Common myeloid progenitor, CD34-positive (primary cell): Measurements from ENCODE around the gene TMEM69.
A peak's percentile ranks its signal among the peaks of the same experiment; 100 is the strongest.
"Not testable (repeated sequence)": the region's sequence is repeated elsewhere in the genome, so short reads cannot be mapped to it uniquely, and the experiment has no call there.

Experiments
- CTCF ChIA-PET: fragments of 350-600 bp; sonication (Branson Sonifier 250); formaldehyde crosslinking; loops from one replicate; lab custom pipeline; 2021; ENCODE audit warnings: antibody characterized with exemption; lab: Charles Lee
- POLR2A ChIA-PET: fragments of 350-600 bp; sonication (Branson Sonifier 250); formaldehyde crosslinking; loops from one replicate; lab custom pipeline; 2021; ENCODE audit warnings: antibody characterized with exemption; lab: Charles Lee
- DNase-seq, 3 donors: peaks; one replicate each; pipeline versions ENCODE4 v3.0.0 to v3.0.0-alpha.2; 2013
- H3K27ac ChIP-seq, 2 experiments: 1 replicate in 1 of 2; 2 replicates in 1 of 2; pipeline ENCODE4 v1.7.0; 2013; ENCODE audit warnings: inconsistent platforms in 2 of 2, low read length in 2 of 2, mild to moderate bottlenecking in 2 of 2, low read depth in 1 of 2, moderate library complexity in 1 of 2; ENCODE audit not compliant: severe bottlenecking in 2 of 2, insufficient read depth in 1 of 2, poor library complexity in 1 of 2
- H3K27me3 ChIP-seq, 5 experiments: replicated peaks in 2 of 5; 1 replicate in 3 of 5; 2 replicates in 2 of 5; pipeline versions ENCODE4 v1.6.1 to v1.7.0; 2013; ENCODE audit warnings: low read length in 4 of 5, mild to moderate bottlenecking in 2 of 5, moderate library complexity in 2 of 5, inconsistent platforms in 1 of 5; ENCODE audit not compliant: insufficient read depth in 5 of 5, control insufficient read depth in 4 of 5
- H3K36me3 ChIP-seq, 4 experiments: 1 replicate in 2 of 4; 2 replicates in 2 of 4; pipeline versions ENCODE4 v1.6.1 to v1.7.0; 2013; ENCODE audit warnings: low read length in 3 of 4, control low read depth in 1 of 4, mild to moderate bottlenecking in 1 of 4; ENCODE audit not compliant: control insufficient read depth in 4 of 4, insufficient read depth in 4 of 4
- H3K4me1 ChIP-seq, 4 experiments: 1 replicate in 3 of 4; 2 replicates in 1 of 4; pipeline versions ENCODE4 v1.6.1 to v1.7.1; 2013; ENCODE audit warnings: low read length in 3 of 4, mild to moderate bottlenecking in 3 of 4, control low read depth in 1 of 4, inconsistent platforms in 1 of 4, moderate library complexity in 1 of 4; ENCODE audit not compliant: control insufficient read depth in 4 of 4, insufficient read depth in 4 of 4; ENCODE audit errors: control extremely low read depth in 1 of 4
- H3K4me3 ChIP-seq, 7 experiments: 1 replicate in 4 of 7; 2 replicates in 3 of 7; pipeline versions ENCODE4 v1.5.1 to v1.7.0; 2013; ENCODE audit warnings: mild to moderate bottlenecking in 7 of 7, low read length in 6 of 7, moderate library complexity in 6 of 7, inconsistent platforms in 2 of 7, low read depth in 2 of 7, control low read depth in 1 of 7; ENCODE audit not compliant: insufficient read depth in 4 of 7, control insufficient read depth in 1 of 7; ENCODE audit errors: extremely low read depth in 1 of 7
- H3K9me3 ChIP-seq, 5 experiments: 1 replicate in 4 of 5; 2 replicates in 1 of 5; pipeline versions ENCODE4 v1.6.1 to v1.7.1; 2013; ENCODE audit warnings: low read length in 4 of 5, mild to moderate bottlenecking in 2 of 5, inconsistent platforms in 1 of 5, low read depth in 1 of 5, moderate library complexity in 1 of 5; ENCODE audit not compliant: control insufficient read depth in 4 of 5, insufficient read depth in 2 of 5; ENCODE audit errors: control extremely low read depth in 1 of 5
- WGBS: methylation state at CpG from one replicate; pipeline ENCODE4 v1.1.5; 2013; ENCODE audit not compliant: insufficient coverage; 5-methylcytosine and 5-hydroxymethylcytosine counted together

The TMEM69 gene

GRCh38 chr1:45685308-45686014 is 2.5 kb upstream of the TMEM69 start:
- peak; percentile 14 to 34 (median 27) for DNase-seq
- H3K36me3 ChIP-seq = no peaks in the 10 kb centered on the region
- H3K9me3 ChIP-seq = no peaks in the 10 kb centered on the region
- 0% methylated on average over 4 of the region's 13 CpGs for WGBS
- H3K27ac ChIP-seq = peak overlapping the region; percentile 97 to 99
- POLR2A ChIA-PET = interaction anchor here (0.6 to 1.1 kb wide), 2 partner anchors 8 to 64 kb away, joined by 3 read pairs; no protein-coding TSS in a partner anchor
- peak overlapping the region; percentile 94 to 100 (median 100) for H3K4me3 ChIP-seq
- no peaks in the 10 kb centered on the region for H3K27me3 ChIP-seq
- H3K4me1 ChIP-seq = peaks cover 10 to 61% (median 37%) of the 10 kb centered on the region in 4 experiments
- CTCF ChIA-PET = interaction anchor here (1.2 to 1.4 kb wide), 3 partner anchors 11 to 57 kb away, joined by 3 to 7 read pairs (median 6); no protein-coding TSS in a partner anchor

- Histone ChIP-seq H3K27ac (peak overlapping the region; percentile 97 to 99), H3K9me3 (no peaks in the 10 kb centered on the region), H3K4me3 (peak overlapping the region; percentile 94 to 100 (median 100)), H3K4me1 (peaks cover 10 to 58% (median 35%) of the 10 kb centered on the region in 4 experiments), H3K27me3 (no peaks in the 10 kb centered on the region), H3K36me3 (peaks cover 0 to 2% (median under 1%) of the 10 kb centered on the region in 4 experiments)
- peak; percentile 45 to 62 (median 54) for DNase-seq
- POLR2A ChIA-PET = interaction anchor here (0.6 to 1.3 kb wide), 6 partner anchors 8 to 965 kb away, joined by 3 to 6 read pairs (median 4); partner anchors contain the start of gene IPP
- WGBS = 0% methylated on average over 26 of the region's 27 CpGs
- CTCF ChIA-PET = interaction anchor here (1.2 to 1.4 kb wide), 3 partner anchors 11 to 57 kb away, joined by 3 to 7 read pairs (median 6); no protein-coding TSS in a partner anchor
Observed at GRCh38 chr1:45686015-45686287, 2.0 kb upstream of the TMEM69 start.

- H3K27ac ChIP-seq = peak within 1 kb of the TSS; percentile 97 to 99
- peak; percentile 97 to 98 (median 97) for DNase-seq
- H3K4me1 ChIP-seq = peaks cover 10 to 56% (median 33%) of the 10 kb centered on the region in 4 experiments
- peaks cover 0 to 7% (median 5%) of the 10 kb centered on the region in 4 experiments for H3K36me3 ChIP-seq
- ChIA-PET CTCF (interaction anchor here (1.0 to 1.4 kb wide), 4 partner anchors 12 to 58 kb away, joined by 3 to 7 read pairs (median 5); no protein-coding TSS in a partner anchor), POLR2A (interaction anchor here (0.6 to 1.3 kb wide), 7 partner anchors 9 to 965 kb away, joined by 3 to 6 read pairs (median 3); partner anchors contain the start of gene IPP)
- no peaks in the 10 kb centered on the region for H3K27me3 ChIP-seq
- WGBS = 0% methylated on average over 27 of the region's 52 CpGs
- peak within 1 kb of the TSS; percentile 94 to 100 (median 100) for H3K4me3 ChIP-seq
- no peaks in the 10 kb centered on the region for H3K9me3 ChIP-seq
Observed at GRCh38 chr1:45686288-45687013, 1.5 kb upstream of the TMEM69 start, which contains the start of gene GPBP1L1. Gene GPBP1L1 (minus strand): TSS chr1:45686533. CDS start chr1:45659087, 27,446 bp downstream.

GRCh38 chr1:45687014-45687753 is 797 bp upstream of the TMEM69 start:
- peak overlapping the region; percentile 94 to 100 (median 100) for H3K4me3 ChIP-seq
- peaks cover 10 to 50% (median 30%) of the 10 kb centered on the region in 4 experiments for H3K4me1 ChIP-seq
- ChIA-PET CTCF (interaction anchor here (1.0 kb wide), 1 partner anchor 28 kb away, joined by 4 read pairs; no protein-coding TSS in a partner anchor), POLR2A (interaction anchor here (1.0 to 1.3 kb wide), 3 partner anchors 9 to 966 kb away, joined by 3 to 6 read pairs (median 3); partner anchors contain the start of gene IPP)
- WGBS = under 1% methylated on average over 40 of the region's 44 CpGs
- H3K9me3 ChIP-seq = no peaks in the 10 kb centered on the region
- peak; percentile 99 to 100 (median 100) for DNase-seq
- peaks cover 0 to 12% (median 8%) of the 10 kb centered on the region in 4 experiments for H3K36me3 ChIP-seq
- H3K27ac ChIP-seq = peak overlapping the region; percentile 97 to 99
- no peaks in the 10 kb centered on the region for H3K27me3 ChIP-seq

- POLR2A ChIA-PET, H3K4me3 ChIP-seq, H3K27ac ChIP-seq, H3K9me3 ChIP-seq, CTCF ChIA-PET, H3K27me3 ChIP-seq, DNase-seq: not testable (repeated sequence)
- H3K4me1 ChIP-seq = peaks cover 0 to 13% (median 7%) of the 10 kb centered on the region in 4 experiments
- 96% methylated on average over 6 of the region's 8 CpGs for WGBS
- peaks cover 8 to 43% (median 30%) of the 10 kb centered on the region in 4 experiments for H3K36me3 ChIP-seq
Observed at GRCh38 chr1:45693811-45694210, 5.8 kb downstream of the TMEM69 start.

GRCh38 chr1:45694823-45695222 is 6.8 kb downstream of the TMEM69 start:
- 100% methylated on average over 4 of the region's 7 CpGs for whole genome bisulfite sequencing
- H3K9me3 ChIP-seq = no peaks in the 10 kb centered on the region
- no peak for DNase-seq
- ChIA-PET POLR2A (no interaction called here), CTCF (no interaction called here)
- peaks cover 8 to 43% (median 30%) of the 10 kb centered on the region in 4 experiments for H3K36me3 ChIP-seq
- no peak overlapping the region for H3K4me3 ChIP-seq
- peaks cover 0 to 3% (median 0%) of the 10 kb centered on the region in 4 experiments for H3K4me1 ChIP-seq
- no peaks in the 10 kb centered on the region for H3K27me3 ChIP-seq
- H3K27ac ChIP-seq = no peak overlapping the region
